A673 (cell line): Measurements from ENCODE around the gene LPP. TPM values are rescaled to one million over a fixed set of nuclear protein-coding genes. Genes with fewer than 3 reads are reported as not detected.

Experiments used
- BruUV-seq: library from RNA; stranded (reverse); fragments of 400-500 nt; replicated peaks from 2 replicates; lab custom pipeline; 2021; lab: Mats Ljungman, UMichigan
- CTCF ChIA-PET: fragments of 300-600 bp; sonication (Branson Sonifier 250); formaldehyde crosslinking; loops from one replicate; lab custom pipeline; 2022; ENCODE audit warnings: antibody characterized with exemption; lab: Charles Lee
- POLR2A ChIA-PET: fragments of 300-600 bp; sonication (Branson Sonifier 250); formaldehyde crosslinking; loops from one replicate; lab custom pipeline; 2022; ENCODE audit warnings: antibody characterized with exemption; ENCODE audit not compliant: low non-redundant PET; lab: Charles Lee
- DNase-seq: peaks from one replicate; pipeline ENCODE4 v3.0.0-alpha.2; 2015; ENCODE audit warnings: low spot score
- H3K27ac ChIP-seq: fragments of 200-600 bp; sonication (generic); 2 replicates; pipeline ENCODE4 v1.5.1; 2016; ENCODE audit warnings: mixed run types, low read depth, mild to moderate bottlenecking, mixed read lengths, antibody characterized with exemption, low read length; ENCODE audit not compliant: poor library complexity, severe bottlenecking
- H3K27me3 ChIP-seq: fragments of 200-600 bp; sonication (generic); replicated peaks from 2 replicates; pipeline ENCODE4 v1.6.1; 2017; ENCODE audit warnings: mixed run types, low read depth, mild to moderate bottlenecking, mixed read lengths, antibody characterized with exemption, low read length; ENCODE audit not compliant: insufficient read depth, poor library complexity
- H3K36me3 ChIP-seq: fragments of 200-600 bp; sonication (generic); 2 replicates; pipeline ENCODE4 v1.6.1; 2016; ENCODE audit warnings: mixed run types, mild to moderate bottlenecking, mixed read lengths, antibody characterized with exemption, low read length; ENCODE audit not compliant: insufficient read depth, poor library complexity, severe bottlenecking
- H3K4me1 ChIP-seq: fragments of 200-600 bp; sonication (generic); 2 replicates; pipeline ENCODE4 v1.6.1; 2017; ENCODE audit warnings: mixed run types, mild to moderate bottlenecking, mixed read lengths, antibody characterized with exemption, low read length; ENCODE audit not compliant: insufficient read depth, poor library complexity, severe bottlenecking
- H3K4me3 ChIP-seq: fragments of 200-600 bp; sonication (generic); 2 replicates; pipeline ENCODE4 v1.5.1; 2016; ENCODE audit warnings: low read depth, mixed run types, mild to moderate bottlenecking, mixed read lengths, low read length; ENCODE audit not compliant: poor library complexity, severe bottlenecking
- H3K9me3 ChIP-seq: fragments of 200-600 bp; sonication (generic); 2 replicates; pipeline ENCODE4 v1.6.1; 2016; ENCODE audit warnings: mixed run types, low read depth, mild to moderate bottlenecking, mixed read lengths, antibody characterized with exemption, low read length; ENCODE audit not compliant: poor library complexity, severe bottlenecking
- CTCF ChIP-seq: fragments of 300-800, 200-600 bp; sonication (generic); conservative IDR thresholded peaks from 2 replicates; pipeline ENCODE4 v1.5.1; 2017; ENCODE audit warnings: low read depth, mild to moderate bottlenecking, antibody characterized with exemption, low read length, moderate library complexity, mixed read lengths
- EZH2 ChIP-seq: fragments of 200-600 bp; sonication (generic); IDR thresholded peaks from 2 replicates; pipeline ENCODE4 v1.6.1; 2017; ENCODE audit warnings: borderline replicate concordance, low read depth, mild to moderate bottlenecking, mixed read lengths, antibody characterized with exemption, low read length; ENCODE audit not compliant: poor library complexity, severe bottlenecking
- intact Hi-C: fragments of 100-400 bp; cut with micrococcal nuclease; formaldehyde crosslinking; loops from one replicate; pipeline ENCODE4 v1.10.0; 2022; ENCODE audit not compliant: unreplicated experiment
- total RNA-seq: library from RNA; stranded (reverse); gene quantifications from 2 replicates; pipeline ENCODE4 v1.2.3, GENCODE V29; 2021

LPP gene
- total RNA-seq, 1 experiment from 2014 or later = 39.7 TPM

- BruUV-seq = no TSS peak
- no peak for TF ChIP-seq CTCF
- TF ChIP-seq EZH2 = no peak
- Histone ChIP-seq H3K9me3 (no peaks in the 10 kb centered on the region), H3K36me3 (no peaks in the 10 kb centered on the region), H3K4me3 (no peak overlapping the region), H3K4me1 (peaks cover 22% of the 10 kb centered on the region), H3K27ac (peak overlapping the region; percentile 56), H3K27me3 (no peaks in the 10 kb centered on the region)
- intact Hi-C loops = loop anchor here (10.0 kb wide), 1 partner anchor 484 kb away; the partner anchor contains the start of gene BCL6
- POLR2A ChIA-PET = no interaction called here
- DNase-seq = peak; percentile 85
- CTCF ChIA-PET = interaction anchor here (0.6 kb wide), 1 partner anchor 280 kb away, joined by 10 read pairs; no protein-coding TSS in a partner anchor
Observed at GRCh38 chr3:188229177-188229576, 75.2 kb downstream of the LPP start.

- intact Hi-C loops = loop anchor here (10.0 kb wide), 1 partner anchor 485 kb away; the partner anchor contains the start of gene BCL6
- POLR2A ChIA-PET = no interaction called here
- no peak for DNase-seq
- peak overlapping the region; percentile 56 for H3K27ac ChIP-seq
- H3K9me3 ChIP-seq = no peaks in the 10 kb centered on the region
- no peak overlapping the region for H3K4me3 ChIP-seq
- H3K27me3 ChIP-seq = no peaks in the 10 kb centered on the region
- H3K36me3 ChIP-seq = no peaks in the 10 kb centered on the region
- TF ChIP-seq EZH2 (no peak), CTCF (no peak)
- H3K4me1 ChIP-seq = peaks cover 22% of the 10 kb centered on the region
- CTCF ChIA-PET = no interaction called here
- no TSS peak for BruUV-seq
Observed at GRCh38 chr3:188229726-188230125, 75.8 kb downstream of the LPP start.

GRCh38 chr3:188230962-188231361 lies 77.0 kb downstream of the LPP start:
- Histone ChIP-seq H3K9me3 (no peaks in the 10 kb centered on the region), H3K27me3 (no peaks in the 10 kb centered on the region), H3K36me3 (no peaks in the 10 kb centered on the region), H3K4me1 (peaks cover 22% of the 10 kb centered on the region), H3K27ac (no peak overlapping the region), H3K4me3 (no peak overlapping the region)
- TF ChIP-seq EZH2 (no peak), CTCF (no peak)
- intact Hi-C loops = no loop called here
- ChIA-PET CTCF (no interaction called here), POLR2A (no interaction called here)
- peak; percentile 48 for DNase-seq
- BruUV-seq = no TSS peak
